Panc1 (cell line): Measurements from ENCODE around the gene CDHR2. TPM values are rescaled to one million over a fixed set of nuclear protein-coding genes. Genes with fewer than 3 reads are reported as not detected.
A peak's percentile ranks its signal among the peaks of the same experiment; 100 is the strongest.

Experiments
- ATAC-seq: fragments of 200-7000 bp; cut with Tn5 transposase; 2 replicates; pipeline ENCODE4 v1.9.1; 2020; ENCODE audit warnings: mild to moderate bottlenecking, moderate library complexity
- BruUV-seq: library from RNA; stranded (reverse); fragments of 400-500 nt; replicated peaks from 2 replicates; lab custom pipeline; 2021; lab: Mats Ljungman, UMichigan
- CTCF ChIA-PET: fragments of 300-600 bp; sonication (Branson Sonifier 250); formaldehyde crosslinking; loops from one replicate; lab custom pipeline; 2022; ENCODE audit warnings: antibody characterized with exemption; lab: Charles Lee
- POLR2A ChIA-PET: fragments of 300-600 bp; sonication (Branson Sonifier 250); formaldehyde crosslinking; loops from one replicate; lab custom pipeline; 2022; ENCODE audit warnings: antibody characterized with exemption; lab: Charles Lee
- DNase-seq: peaks from one replicate; pipeline ENCODE4 v3.0.0-alpha.2; 2010; ENCODE audit warnings: low read depth, low spot score
- H3K27ac ChIP-seq: 2 replicates; pipeline ENCODE4 v1.5.1; 2011; ENCODE audit warnings: mild to moderate bottlenecking, low read length, inconsistent platforms
- H3K27me3 ChIP-seq: fragments of 200-500 bp; sonication (Bioruptor generic); 2 replicates; pipeline ENCODE4 v1.6.0; 2014; ENCODE audit warnings: low read length, inconsistent platforms; ENCODE audit not compliant: control insufficient read depth, insufficient read depth
- H3K36me3 ChIP-seq: fragments of 200-500 bp; sonication (Bioruptor generic); 2 replicates; pipeline ENCODE4 v1.5.1; 2014; ENCODE audit warnings: inconsistent platforms, mild to moderate bottlenecking, low read length, moderate library complexity; ENCODE audit not compliant: control insufficient read depth, insufficient read depth
- H3K4me1 ChIP-seq: 2 replicates; pipeline ENCODE4 v1.5.1; 2011; ENCODE audit warnings: inconsistent platforms, mild to moderate bottlenecking, low read length, moderate library complexity; ENCODE audit not compliant: control insufficient read depth, insufficient read depth
- H3K4me3 ChIP-seq, 2 experiments: 2 replicates each; pipeline ENCODE4 v1.5.1; 2011 to 2012; ENCODE audit warnings: low read depth in 2 of 2, low read length in 2 of 2, mild to moderate bottlenecking in 2 of 2, inconsistent platforms in 1 of 2, moderate library complexity in 1 of 2
- H3K9me3 ChIP-seq: fragments of 200-500 bp; sonication (Bioruptor generic); 2 replicates; pipeline ENCODE4 v1.5.1; 2014; ENCODE audit warnings: low read depth, mild to moderate bottlenecking, inconsistent platforms, low read length, moderate library complexity; ENCODE audit not compliant: control insufficient read depth, insufficient read depth
- CTCF ChIP-seq: fragments of 450-650 bp; IDR thresholded peaks from 2 replicates; pipeline ENCODE4 v1.5.1; 2017; ENCODE audit warnings: mild to moderate bottlenecking
- POLR2AphosphoS5 ChIP-seq: IDR thresholded peaks from 2 replicates; pipeline ENCODE4 v1.6.1; 2012; ENCODE audit warnings: mild to moderate bottlenecking, low read depth, low read length, moderate library complexity
- REST ChIP-seq, 2 experiments: IDR thresholded peaks; 2 replicates each; pipeline ENCODE4 v1.6.1; 2011 to 2012; ENCODE audit warnings: low read depth in 2 of 2, control low read depth in 1 of 2, low read length in 1 of 2, mild to moderate bottlenecking in 1 of 2, moderate library complexity in 1 of 2; ENCODE audit not compliant: insufficient read depth in 1 of 2
- SIN3A ChIP-seq: IDR thresholded peaks from 2 replicates; pipeline ENCODE4 v1.6.1; 2012; ENCODE audit warnings: low read depth, mild to moderate bottlenecking, low read length, moderate library complexity, borderline replicate concordance; ENCODE audit not compliant: insufficient read depth
- TCF7L2 ChIP-seq: IDR thresholded peaks from 2 replicates; pipeline ENCODE4 v1.6.1; 2011; ENCODE audit warnings: mild to moderate bottlenecking, low read depth, low read length, inconsistent platforms
- in situ Hi-C: cut with HindIII; loops from 2 replicates; pipeline ENCODE4 v1.10.0; 2016; ENCODE audit warnings: low sequenced_read_pairs, low pct_unique_long_range_greater_than_20kb
- intact Hi-C: fragments of 100-400 bp; cut with micrococcal nuclease; formaldehyde crosslinking; loops from one replicate; pipeline ENCODE4 v1.10.0; 2022; ENCODE audit not compliant: unreplicated experiment
- total RNA-seq: library from RNA; stranded (reverse); gene quantifications from one replicate; pipeline ENCODE4 v1.2.1, GENCODE V29; 2021; ENCODE audit not compliant: unreplicated experiment

Gene CDHR2
- total RNA-seq, 1 experiment from 2014 or later, result 0.72 TPM

- intact Hi-C loops (no loop called here), in situ Hi-C loops (no loop called here)
- no peak for TF ChIP-seq SIN3A
- no peak for TF ChIP-seq REST (IDR thresholded peaks at IDR 0.05; ENCODE audit: insufficient read depth in 1 of 2, low read depth in 2 of 2, low read length in 1 of 2)
- no peak for TF ChIP-seq CTCF
- no peak for TF ChIP-seq POLR2AphosphoS5
- TF ChIP-seq TCF7L2, result no peak
- peak; percentile 61 for ATAC-seq
- H3K27ac ChIP-seq, result no peak overlapping the region
- DNase-seq, result no peak
- peak overlapping the region; percentile 32 to 48 for H3K4me3 ChIP-seq
- CTCF ChIA-PET, result no interaction called here
- H3K27me3 ChIP-seq, result no peaks in the 10 kb centered on the region
- no peaks in the 10 kb centered on the region for H3K36me3 ChIP-seq
- no TSS peak for BruUV-seq
- H3K4me1 ChIP-seq, result peaks cover 5% of the 10 kb centered on the region; the same call in 1 of the 2 replicates
- POLR2A ChIA-PET, result interaction anchor here (0.6 kb wide), 1 partner anchor 17 kb away, joined by 7 read pairs; no protein-coding TSS in a partner anchor
- H3K9me3 ChIP-seq, result no peaks in the 10 kb centered on the region
Measured at GRCh38 chr5:176620333-176620981, 71.3 kb downstream of the CDHR2 start.

- CTCF ChIA-PET, result interaction anchor here (1.2 kb wide), 1 partner anchor 39 kb away, joined by 3 read pairs; no protein-coding TSS in a partner anchor
- in situ Hi-C loops, result no loop called here
- ATAC-seq, result no peak
Measured at GRCh38 chr5:176621661-176622079, 72.5 kb downstream of the CDHR2 start.

More at GRCh38 chr5:176621661-176622079, 72.5 kb downstream of the CDHR2 start:
- no peak for TF ChIP-seq SIN3A
- no peak for TF ChIP-seq CTCF
- no peak for TF ChIP-seq TCF7L2
- TF ChIP-seq POLR2AphosphoS5, result no peak
- no peak for TF ChIP-seq REST (IDR thresholded peaks at IDR 0.05; ENCODE audit: insufficient read depth in 1 of 2, low read depth in 2 of 2, low read length in 1 of 2)
- Histone ChIP-seq H3K4me1 (peaks cover 5% of the 10 kb centered on the region; the same call in 1 of the 2 replicates), H3K9me3 (no peaks in the 10 kb centered on the region), H3K36me3 (no peaks in the 10 kb centered on the region), H3K27ac (no peak overlapping the region), H3K4me3 (no peak overlapping the region), H3K27me3 (no peaks in the 10 kb centered on the region)
- POLR2A ChIA-PET, result interaction anchor here (1.1 kb wide), 1 partner anchor 8 kb away, joined by 3 read pairs; the partner anchor contains the start of genes EIF4E1B and SNCB
- intact Hi-C loops, result no loop called here
- no TSS peak for BruUV-seq
- no peak for DNase-seq
